Measurements from ENCODE around the gene GALNTL6. TPM values are rescaled to one million over a fixed set of nuclear protein-coding genes. Genes with fewer than 3 reads are reported as not detected.

GALNTL6 gene
- total and polyA plus RNA-seq, 2 experiments from 2014 or later, result 0.38 to 0.40 TPM

- Histone ChIP-seq H3K79me2 (replicated peaks; ENCODE audit: insufficient read depth) (no peaks in the 10 kb centered on the region), H3K4me2 (no peak overlapping the region)
- DNase-seq (ENCODE audit: low spot score), result no peak
Observed at GRCh38 chr4:172786039-172786792, 973.0 kb downstream of the GALNTL6 start.

DNA sequence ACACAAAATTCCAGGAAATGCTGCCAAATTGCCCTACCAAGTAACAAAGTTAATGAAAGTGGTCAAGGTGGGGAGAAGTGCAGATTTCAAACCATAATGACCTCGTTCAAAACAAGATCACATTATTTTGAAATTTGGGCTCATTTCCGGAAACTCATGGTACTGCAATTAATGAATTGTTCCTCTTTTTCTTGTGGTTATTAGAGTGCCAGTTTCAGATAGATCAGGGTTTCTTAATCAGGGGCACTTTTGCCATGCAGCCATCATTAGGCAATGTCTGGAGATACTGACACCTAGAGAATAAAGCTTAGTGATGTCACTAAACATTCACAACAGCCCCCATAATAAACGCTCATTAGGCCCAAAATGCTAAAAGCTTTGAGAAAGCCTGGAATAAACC, 973.9 kb downstream of the GALNTL6 start:
- ATAC-seq (no peak), DNase-seq (ENCODE audit: low spot score) (no peak)
- H3K36me3 ChIP-seq (ENCODE audit: insufficient read depth), result no peaks in the 10 kb centered on the region
- no peaks in the 10 kb centered on the region for H3F3A ChIP-seq (replicated peaks; ENCODE audit: low read depth)
- no peaks in the 10 kb centered on the region for H3K79me2 ChIP-seq (replicated peaks; ENCODE audit: insufficient read depth)
- H2AFZ ChIP-seq, result 0 out of 2 replicates have a peak overlapping the region, but pooled peaks have one; percentile 23
- Mint-ChIP-seq H3K4me1 (peaks cover 3% of the 10 kb centered on the region; the same call in 2 of the 3 replicates), H3K36me3 (ENCODE audit: low read depth) (no peaks in the 10 kb centered on the region), H3K4me3 (no peak overlapping the region), H3K27me3 (ENCODE audit: insufficient read depth, low read depth, poor library complexity) (peaks cover 1% of the 10 kb centered on the region), H3K27ac (no peak overlapping the region), H3K9me3 (no peaks in the 10 kb centered on the region)
- H4K20me1 ChIP-seq (replicated peaks; ENCODE audit: insufficient read depth), result no peaks in the 10 kb centered on the region
- no peaks in the 10 kb centered on the region for H3K27me3 ChIP-seq (ENCODE audit: insufficient read depth)
- peaks cover 3% of the 10 kb centered on the region; the same call in 1 of the 2 replicates for H3K9me2 ChIP-seq (ENCODE audit: insufficient read depth)
- no peaks in the 10 kb centered on the region for H3K4me1 ChIP-seq (ENCODE audit: insufficient read depth)
- H3K4me2 ChIP-seq, result no peak overlapping the region
- no peak overlapping the region for H3K27ac ChIP-seq (ENCODE audit: low read depth)
- no peak overlapping the region for H3K4me3 ChIP-seq
- TF ChIP-seq NANOG (IDR thresholded peaks at IDR 0.05; ENCODE audit: borderline replicate concordance) (no peak), ZNF462 (CRISPR knock-in tag; IDR thresholded peaks at IDR 0.05) (no peak), EZH2 (IDR thresholded peaks at IDR 0.05; ENCODE audit: low read depth, unreplicated experiment) (no peak), POLR2AphosphoS5 (IDR thresholded peaks at IDR 0.05; ENCODE audit: low read depth) (no peak), REST (IDR thresholded peaks at IDR 0.05; ENCODE audit: unreplicated experiment) (no peak)
- TF ChIP-seq, protein P1, sequence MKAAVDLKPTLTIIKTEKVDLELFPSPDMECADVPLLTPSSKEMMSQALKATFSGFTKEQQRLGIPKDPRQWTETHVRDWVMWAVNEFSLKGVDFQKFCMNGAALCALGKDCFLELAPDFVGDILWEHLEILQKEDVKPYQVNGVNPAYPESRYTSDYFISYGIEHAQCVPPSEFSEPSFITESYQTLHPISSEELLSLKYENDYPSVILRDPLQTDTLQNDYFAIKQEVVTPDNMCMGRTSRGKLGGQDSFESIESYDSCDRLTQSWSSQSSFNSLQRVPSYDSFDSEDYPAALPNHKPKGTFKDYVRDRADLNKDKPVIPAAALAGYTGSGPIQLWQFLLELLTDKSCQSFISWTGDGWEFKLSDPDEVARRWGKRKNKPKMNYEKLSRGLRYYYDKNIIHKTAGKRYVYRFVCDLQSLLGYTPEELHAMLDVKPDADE (IDR thresholded peaks at IDR 0.05), result no peak

More at GRCh38 chr4:172786039-172786792, 973.0 kb downstream of the GALNTL6 start:
- Histone ChIP-seq H3K4me3 (no peak overlapping the region), H3F3A (replicated peaks; ENCODE audit: low read depth) (no peaks in the 10 kb centered on the region), H3K4me1 (ENCODE audit: insufficient read depth) (no peaks in the 10 kb centered on the region), H3K9me2 (ENCODE audit: insufficient read depth) (peaks cover 3% of the 10 kb centered on the region; the same call in 1 of the 2 replicates), H3K36me3 (ENCODE audit: insufficient read depth) (no peaks in the 10 kb centered on the region), H2AFZ (no peak overlapping the region), H4K20me1 (replicated peaks; ENCODE audit: insufficient read depth) (no peaks in the 10 kb centered on the region), H3K27me3 (ENCODE audit: insufficient read depth) (no peaks in the 10 kb centered on the region), H3K27ac (ENCODE audit: low read depth) (no peak overlapping the region)
- no peak for ATAC-seq
- TF ChIP-seq, protein P1 (IDR thresholded peaks at IDR 0.05), result no peak
- TF ChIP-seq CREB1 (CRISPR knock-in tag; IDR thresholded peaks at IDR 0.05; ENCODE audit: low read depth) (no peak), STAT1 (IDR thresholded peaks at IDR 0.05; ENCODE audit: unreplicated experiment) (no peak), POLR2AphosphoS5 (IDR thresholded peaks at IDR 0.05; ENCODE audit: low read depth) (no peak)
- H3K4me3 Mint-ChIP-seq, result no peak overlapping the region
- H3K4me1 Mint-ChIP-seq, result peaks cover 3% of the 10 kb centered on the region; the same call in 2 of the 3 replicates
- H3K27ac Mint-ChIP-seq, result no peak overlapping the region
- H3K9me3 Mint-ChIP-seq, result no peaks in the 10 kb centered on the region
- peaks cover 1% of the 10 kb centered on the region for H3K27me3 Mint-ChIP-seq (ENCODE audit: insufficient read depth, low read depth, poor library complexity)
- H3K36me3 Mint-ChIP-seq (ENCODE audit: low read depth), result no peaks in the 10 kb centered on the region
